ENCODE measurements around the gene TMEM9B. TPM values are rescaled to one million over a fixed set of nuclear protein-coding genes. Genes with fewer than 3 reads are reported as not detected.
"Not testable (repeated sequence)": the region's sequence is repeated elsewhere in the genome, so short reads cannot be mapped to it uniquely, and the experiment has no call there.

TMEM9B gene
- polyA plus RNA-seq, 2 of the 4 experiments (the other 2 are of a cell fraction): 35.1 to 47.3 TPM

DNA sequence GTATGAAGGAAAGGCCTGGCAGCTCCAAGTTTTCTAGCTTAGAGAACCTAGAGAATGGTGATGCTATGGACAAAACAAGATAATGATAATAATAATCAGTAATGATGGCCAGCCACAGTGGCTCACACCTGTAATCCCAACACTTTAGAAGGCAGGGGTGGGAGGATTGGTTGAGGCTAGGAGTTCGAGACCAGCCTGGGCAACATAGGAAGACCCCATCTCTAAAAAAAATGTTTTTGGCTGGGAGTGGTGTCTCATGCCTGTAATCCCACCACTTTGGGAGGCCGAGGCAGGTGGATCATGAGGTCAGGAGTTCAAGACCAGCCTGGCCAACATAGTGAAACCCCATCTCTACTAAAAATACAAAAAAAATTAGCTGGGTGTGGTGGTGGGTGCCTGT, 28.5 kb downstream of the TMEM9B start:
- H3K4me1 ChIP-seq: peaks cover 11% of the 10 kb centered on the region
- H3K4me2 ChIP-seq; FAIRE-seq; ATAC-seq; H3K4me3 ChIP-seq; H3K9me3 ChIP-seq; DNase-seq (ENCODE audit: low read depth in 1 of 2, low spot score in 1 of 2): not testable (repeated sequence)
- CTCF ChIA-PET: interaction anchor here (0.9 to 5.2 kb wide), 5 partner anchors 12 to 65 kb away, joined by 3 to 25 read pairs (median 4); no protein-coding TSS in a partner anchor
- 0 out of 6 replicates have a peak overlapping the region, but pooled peaks of 1 of the 2 experiments have one; percentile 1 for H3K27ac ChIP-seq
- POLR2A ChIA-PET: interaction anchor here (0.9 kb wide), 1 partner anchor 28 kb away, joined by 3 read pairs; the partner anchor contains the start of gene TMEM9B
- 73% methylated on average over 2 of the region's 2 CpGs for WGBS (ENCODE audit: missing lambda C conversion rate)

GRCh38 chr11:8934742-8935488, 29.3 kb downstream of the TMEM9B start:
- H3K27ac ChIP-seq: peak overlapping the region in 1 of 2 experiments; percentile 49; a peak in 2 of 6 replicates
- ChIA-PET CTCF (interaction anchor here (0.9 to 5.2 kb wide), 5 partner anchors 13 to 64 kb away, joined by 3 to 25 read pairs (median 4); no protein-coding TSS in a partner anchor), POLR2A (interaction anchor here (0.9 kb wide), 1 partner anchor 29 kb away, joined by 3 read pairs; the partner anchor contains the start of gene TMEM9B)
- H3K9me3 ChIP-seq: no peaks in the 10 kb centered on the region
- DNase-seq (ENCODE audit: low read depth in 1 of 2, low spot score in 1 of 2) (peak in 1 of 2 experiments; percentile 48), ATAC-seq (peak; percentile 83), FAIRE-seq (no peak)
- H3K4me1 ChIP-seq: peaks cover 11% of the 10 kb centered on the region
- 42% methylated on average over 14 of the region's 14 CpGs for whole genome bisulfite sequencing (ENCODE audit: missing lambda C conversion rate)
- no peak overlapping the region for H3K4me3 ChIP-seq
- TF ChIP-seq FOSL2 (IDR thresholded peaks at IDR 0.05): no peak
- TF ChIP-seq FOSL2 (CRISPR knock-in tag; IDR thresholded peaks at IDR 0.05): peak; percentile 42; the same call in 1 of the 2 replicates
- TF ChIP-seq, protein P1, sequence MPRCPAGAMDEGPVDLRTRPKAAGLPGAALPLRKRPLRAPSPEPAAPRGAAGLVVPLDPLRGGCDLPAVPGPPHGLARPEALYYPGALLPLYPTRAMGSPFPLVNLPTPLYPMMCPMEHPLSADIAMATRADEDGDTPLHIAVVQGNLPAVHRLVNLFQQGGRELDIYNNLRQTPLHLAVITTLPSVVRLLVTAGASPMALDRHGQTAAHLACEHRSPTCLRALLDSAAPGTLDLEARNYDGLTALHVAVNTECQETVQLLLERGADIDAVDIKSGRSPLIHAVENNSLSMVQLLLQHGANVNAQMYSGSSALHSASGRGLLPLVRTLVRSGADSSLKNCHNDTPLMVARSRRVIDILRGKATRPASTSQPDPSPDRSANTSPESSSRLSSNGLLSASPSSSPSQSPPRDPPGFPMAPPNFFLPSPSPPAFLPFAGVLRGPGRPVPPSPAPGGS (IDR thresholded peaks at IDR 0.05): no peak
- H3K4me2 ChIP-seq: peak overlapping the region; percentile 59

DNA sequence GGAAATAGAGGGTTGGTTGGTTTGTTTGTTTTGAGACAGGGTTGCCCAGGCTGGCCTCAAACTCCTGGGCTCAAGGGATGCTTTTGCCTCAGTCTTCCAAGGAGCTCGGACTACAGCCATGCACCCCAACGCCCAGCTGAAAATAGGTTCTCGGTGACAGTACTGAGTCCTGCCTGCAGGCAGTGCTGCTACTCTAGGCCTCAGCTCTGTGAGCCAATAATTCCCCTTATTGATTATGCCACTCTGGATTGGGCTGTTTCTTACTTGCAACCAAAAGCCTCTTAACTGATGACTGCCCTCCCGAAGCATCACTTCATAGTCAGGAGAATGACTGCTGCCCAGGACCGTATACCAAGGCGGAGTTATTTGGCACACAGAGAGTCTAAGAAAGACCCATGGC, 30.3 kb downstream of the TMEM9B start:
- peak overlapping the region in 1 of 2 experiments; percentile 49; a peak in 1 of 6 replicates for H3K27ac ChIP-seq
- no peak overlapping the region for H3K4me2 ChIP-seq
- CTCF ChIA-PET: interaction anchor here (0.9 to 1.3 kb wide), 2 partner anchors 12 to 14 kb away, joined by 3 to 4 read pairs; no protein-coding TSS in a partner anchor
- H3K9me3 ChIP-seq: no peaks in the 10 kb centered on the region
- DNase-seq (ENCODE audit: low read depth in 1 of 2, low spot score in 1 of 2) (no peak), FAIRE-seq (no peak), ATAC-seq (peak in 1 of 2 experiments; percentile 26; a peak in 2 of 6 replicates)
- POLR2A ChIA-PET: no interaction called here
- 94% methylated on average over 6 of the region's 6 CpGs for WGBS (ENCODE audit: missing lambda C conversion rate)
- H3K4me3 ChIP-seq: no peak overlapping the region
- H3K4me1 ChIP-seq: peaks cover 11% of the 10 kb centered on the region
- TF ChIP-seq NFE2L2 (conservative IDR thresholded peaks at IDR 0.05; ENCODE audit: low read length): no peak
- 0 out of 5 replicates have a peak, but pooled peaks of 1 of the 2 experiments have one; percentile 11 for TF ChIP-seq RAD21 (conservative IDR thresholded peaks at IDR 0.05 in 1 of 2, IDR thresholded peaks at IDR 0.05 in 1 of 2)

- DNase-seq (ENCODE audit: low read depth in 1 of 2, low spot score in 1 of 2): no peak
- no peaks in the 10 kb centered on the region for H3K9me3 ChIP-seq
- no peak within 1 kb of the TSS for H3K4me3 ChIP-seq
- WGBS (ENCODE audit: missing lambda C conversion rate): 69% methylated on average over 4 of the region's 12 CpGs
- ATAC-seq: no peak
- H3K4me1 ChIP-seq: peaks cover 11% of the 10 kb centered on the region
- ChIA-PET POLR2A (no interaction called here), CTCF (interaction anchor here (1.5 kb wide), 1 partner anchor 18 kb away, joined by 9 read pairs; no protein-coding TSS in a partner anchor)
- no peak for FAIRE-seq
- peak within 1 kb of the TSS in 1 of 2 experiments; percentile 39; a peak in 1 of 6 replicates for H3K27ac ChIP-seq
- H3K4me2 ChIP-seq: no peak within 1 kb of the TSS
- no peak for TF ChIP-seq REST (IDR thresholded peaks at IDR 0.05)
- no peak for TF ChIP-seq ZFP36 (IDR thresholded peaks at IDR 0.05; ENCODE audit: borderline replicate concordance, partially characterized antibody)
- TF ChIP-seq KDM5A (IDR thresholded peaks at IDR 0.05): no peak
- TF ChIP-seq CBX8 (IDR thresholded peaks at IDR 0.05): no peak
- TF ChIP-seq, protein P2, sequence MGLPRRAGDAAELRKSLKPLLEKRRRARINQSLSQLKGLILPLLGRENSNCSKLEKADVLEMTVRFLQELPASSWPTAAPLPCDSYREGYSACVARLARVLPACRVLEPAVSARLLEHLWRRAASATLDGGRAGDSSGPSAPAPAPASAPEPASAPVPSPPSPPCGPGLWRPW (IDR thresholded peaks at IDR 0.05): no peak
- TF ChIP-seq FOXS1 (CRISPR knock-in tag; IDR thresholded peaks at IDR 0.05): no peak
- no peak for TF ChIP-seq USF2 (IDR thresholded peaks at IDR 0.05)
- TF ChIP-seq NR3C1 (IDR thresholded peaks at IDR 0.05): no peak
- TF ChIP-seq GATA3 (IDR thresholded peaks at IDR 0.05; ENCODE audit: borderline replicate concordance): no peak
- no peak for TF ChIP-seq EHMT2 (IDR thresholded peaks at IDR 0.05; ENCODE audit: low read depth)
- no peak for TF ChIP-seq EP300 (IDR thresholded peaks at IDR 0.05)
Measured at GRCh38 chr11:8932564-8933180, 31.6 kb downstream of the TMEM9B start, which contains the start of gene C11orf16. Gene C11orf16, minus strand, starts transcription at chr11:8932947. Its CDS starts 639 bp downstream, at chr11:8932308.

Measured in A549 (cell line).